HepG2 (cell line): ENCODE data around the gene ARHGEF9. TPM values are rescaled to one million over a fixed set of nuclear protein-coding genes. Genes with fewer than 3 reads are reported as not detected.

ENCODE experiments used
- ATAC-seq: fragments of 200-7000 bp; cut with Tn5 transposase; 3 replicates; pipeline ENCODE4 v1.9.1; 2020; ENCODE audit warnings: mild to moderate bottlenecking, moderate library complexity
- BruUV-seq: library from RNA; stranded (reverse); fragments of 400-500 nt; replicated peaks from 2 replicates; lab custom pipeline; 2021; lab: Mats Ljungman, UMichigan
- CTCF ChIA-PET: fragments of 300-600 bp; formaldehyde crosslinking; extraction: SDS; loops from one replicate; lab custom pipeline; 2021; ENCODE audit warnings: low total read pairs, inconsistent platforms, low intra/inter-chr PET ratio; lab: Yijun Ruan, JAX
- POLR2A ChIA-PET: fragments of 350-600 bp; sonication (Branson Sonifier 250); formaldehyde crosslinking; loops from one replicate; lab custom pipeline; 2020; ENCODE audit warnings: antibody characterized with exemption, inconsistent platforms; lab: Yijun Ruan, JAX
- DNase-seq: peaks from one replicate; pipeline ENCODE4 v3.0.0-alpha.2; 2015; ENCODE audit warnings: low spot score
- FAIRE-seq: peaks from 3 replicates; lab custom pipeline; 2011; peaks lifted over from hg19 to GRCh38; lab: Jason Lieb, UNC
- H2AFZ ChIP-seq: one replicate; pipeline ENCODE4 v1.6.1; 2011; ENCODE audit warnings: low read length, inconsistent platforms
- H3K27ac ChIP-seq: fragments of 300-600 bp; 3 replicates; pipeline ENCODE4 v1.8.0; 2011; ENCODE audit warnings: mixed run types, mild to moderate bottlenecking, mixed read lengths, low read length, inconsistent platforms; ENCODE audit not compliant: insufficient read depth; ENCODE audit errors: extremely low read length
- H3K27me3 ChIP-seq, 2 experiments: fragments of 200-600 bp in 1 of 2; 2 replicates in 1 of 2; 3 replicates in 1 of 2; pipeline versions ENCODE4 v1.6.0 to v1.8.0; 2011; ENCODE audit warnings: low read length in 2 of 2, mild to moderate bottlenecking in 2 of 2, moderate library complexity in 2 of 2, inconsistent platforms in 1 of 2; ENCODE audit not compliant: insufficient read depth in 2 of 2, control insufficient read depth in 1 of 2
- H3K36me3 ChIP-seq, 2 experiments: fragments of 200-600 bp in 1 of 2; replicated peaks in 1 of 2; 2 replicates in 1 of 2; 3 replicates in 1 of 2; pipeline versions ENCODE4 v1.5.1 to v1.8.0; 2011; ENCODE audit warnings: low read length in 2 of 2, inconsistent platforms in 1 of 2; ENCODE audit not compliant: insufficient read depth in 2 of 2, control insufficient read depth in 1 of 2
- H3K4me1 ChIP-seq: 2 replicates; pipeline ENCODE4 v1.5.1; 2012; ENCODE audit warnings: low read length, inconsistent platforms; ENCODE audit not compliant: insufficient read depth
- H3K4me2 ChIP-seq: 2 replicates; pipeline ENCODE4 v1.6.0; 2011; ENCODE audit warnings: low read depth, low read length, inconsistent platforms
- H3K4me3 ChIP-seq, 3 experiments: fragments of 200-600 bp in 1 of 3; sonication (generic), shearing (Covaris generic) in 1 of 3; replicated peaks in 1 of 3; 2 replicates each; pipeline ENCODE4 v1.5.1; 2011 to 2016; ENCODE audit warnings: low read length in 3 of 3, inconsistent platforms in 2 of 3, low read depth in 2 of 3, mild to moderate bottlenecking in 2 of 3, control low read depth in 1 of 3, mixed read lengths in 1 of 3; ENCODE audit not compliant: insufficient read depth in 1 of 3
- H3K79me2 ChIP-seq: one replicate; pipeline ENCODE4 v1.6.1; 2011; ENCODE audit warnings: low read length, inconsistent platforms; ENCODE audit not compliant: insufficient read depth
- H3K9ac ChIP-seq: 2 replicates; pipeline ENCODE4 v1.6.0; 2011; ENCODE audit warnings: mild to moderate bottlenecking, low read depth, low read length, inconsistent platforms; ENCODE audit not compliant: insufficient read depth
- H3K9me3 ChIP-seq: 2 replicates; pipeline ENCODE4 v1.5.1; 2012; ENCODE audit warnings: mild to moderate bottlenecking, low read length
- H4K20me1 ChIP-seq: 2 replicates; pipeline ENCODE4 v1.6.0; 2011; ENCODE audit warnings: inconsistent platforms, mild to moderate bottlenecking, low read length, moderate library complexity; ENCODE audit not compliant: insufficient read depth
- EED ChIP-seq: sonication (generic); formaldehyde crosslinking; IDR thresholded peaks from 2 replicates; pipeline ENCODE4 v1.5.0; 2020; ENCODE audit warnings: mild to moderate bottlenecking, missing genetic modification reagents
- ELF4 ChIP-seq: sonication (generic); formaldehyde crosslinking; IDR thresholded peaks from 2 replicates; pipeline ENCODE4 v1.5.0; 2020; ENCODE audit warnings: missing genetic modification reagents, mild to moderate bottlenecking, moderate library complexity, borderline replicate concordance
- HOXA5 ChIP-seq: sonication (generic); formaldehyde crosslinking; IDR thresholded peaks from 2 replicates; pipeline ENCODE4 v1.4.0; 2020; ENCODE audit warnings: missing genetic modification reagents
- PHB2 ChIP-seq: fragments of 450-650 bp; IDR thresholded peaks from 2 replicates; pipeline ENCODE4 v1.6.1; 2018; ENCODE audit not compliant: partially characterized antibody
- SRSF1 ChIP-seq: fragments of 200-400 bp; formaldehyde crosslinking; optimal IDR thresholded peaks from 2 replicates; pipeline ENCODE3; 2017; ENCODE audit warnings: mild to moderate bottlenecking, low read depth, low read length, moderate library complexity
- XBP1 ChIP-seq: sonication (generic); formaldehyde crosslinking; IDR thresholded peaks from 2 replicates; pipeline ENCODE4 v1.5.0; 2020; ENCODE audit warnings: missing genetic modification reagents
- ZNF337 ChIP-seq: sonication (generic); formaldehyde crosslinking; IDR thresholded peaks from 2 replicates; pipeline ENCODE4 v1.5.1; 2020; ENCODE audit warnings: missing genetic modification reagents, low read depth, mild to moderate bottlenecking, borderline replicate concordance
- WGBS: methylation state at CpG from one replicate; pipeline ENCODE4 v1.1.6; 2017; ENCODE audit warnings: low lambda C conversion rate; 5-methylcytosine and 5-hydroxymethylcytosine counted together
- in situ Hi-C: cut with HindIII; loops from 2 replicates; pipeline ENCODE4 v1.10.0; 2017; ENCODE audit warnings: low pct_unique_long_range_greater_than_20kb; ENCODE audit not compliant: extremely low pct_ligation_motif_present
- intact Hi-C: fragments of 100-400 bp; cut with micrococcal nuclease; formaldehyde crosslinking; loops from one replicate; pipeline ENCODE4 v1.10.0; 2022; ENCODE audit not compliant: unreplicated experiment
- polyA plus RNA-seq, 8 experiments: library from polyadenylated mRNA; depleted of rRNA in 3 of 8; stranded (reverse) in 7 of 8; unstranded in 1 of 8; fragments of >200 nt; fragmentation: Illumina TruSeq in 4 of 8; extraction: Trizol in 4 of 8; gene quantifications; 2 replicates each; pipeline versions ENCODE4 v1.2.1 to v1.2.3, GENCODE V29; 2011 to 2016; ENCODE audit warnings: low read depth in 4 of 8, missing spikeins in 1 of 8, mixed read lengths in 1 of 8; ENCODE audit not compliant: insufficient read depth in 1 of 8
- total RNA-seq, 5 experiments: library from RNA; depleted of rRNA; stranded (reverse); fragments of >200 nt; fragmentation: Illumina TruSeq; extraction: Trizol; gene quantifications; 2 replicates each; pipeline ENCODE4 v1.2.3, GENCODE V29; 2016; ENCODE audit warnings: low read depth in 1 of 5
- TF ChIP-seq, protein P1 (sequence below): sonication (generic); formaldehyde crosslinking; IDR thresholded peaks from 2 replicates; pipeline ENCODE4 v1.4.0; 2020; ENCODE audit warnings: missing genetic modification reagents, mild to moderate bottlenecking, borderline replicate concordance
- TF ChIP-seq, protein P2 (sequence below): sonication (generic); formaldehyde crosslinking; IDR thresholded peaks from 2 replicates; pipeline ENCODE4 v1.4.0; 2020; ENCODE audit warnings: missing genetic modification reagents
- TF ChIP-seq, protein P3 (sequence below): sonication (generic); formaldehyde crosslinking; IDR thresholded peaks from 2 replicates; pipeline ENCODE4 v1.4.0; 2020; ENCODE audit warnings: missing genetic modification reagents, borderline replicate concordance
- TF ChIP-seq, protein P4 (sequence below): sonication (generic); formaldehyde crosslinking; IDR thresholded peaks from 2 replicates; pipeline ENCODE4 v1.4.0; 2020; ENCODE audit warnings: mild to moderate bottlenecking, missing genetic modification reagents

ARHGEF9 gene
- total and polyA plus RNA-seq, 2 of the 13 experiments (the other 11 are each of a cell fraction or from before 2014, with no cell fraction given): 0.91 to 1.8 TPM

DNA sequence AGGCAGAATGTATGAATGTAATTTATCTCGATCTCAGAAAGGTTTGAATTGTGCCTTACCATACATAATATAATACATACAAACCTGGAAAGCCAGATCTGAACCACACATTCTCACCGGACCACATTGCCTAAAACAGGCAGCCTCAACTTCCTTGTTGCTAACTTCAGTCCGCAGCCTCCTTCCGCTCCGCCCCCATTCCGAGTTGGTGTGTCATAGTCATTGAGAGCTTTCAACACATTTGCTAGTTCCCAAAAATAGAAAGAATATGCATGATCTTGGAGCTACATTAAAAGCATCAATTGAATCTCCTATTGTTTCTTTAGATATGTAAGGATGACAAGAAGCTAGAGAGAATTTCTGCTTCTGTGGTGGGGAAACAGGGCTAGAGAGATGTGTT, 127.2 kb downstream of the ARHGEF9 start:
- Histone ChIP-seq H4K20me1 (no peaks in the 10 kb centered on the region), H3K27ac (no peak overlapping the region), H3K36me3 (no peaks in the 10 kb centered on the region), H3K9ac (no peak overlapping the region), H3K9me3 (no peaks in the 10 kb centered on the region), H3K79me2 (no peaks in the 10 kb centered on the region), H3K4me2 (no peak overlapping the region), H3K4me1 (no peaks in the 10 kb centered on the region), H3K4me3 (no peak overlapping the region), H3K27me3 (no peaks in the 10 kb centered on the region), H2AFZ (no peak overlapping the region)
- intact Hi-C loops (no loop called here), in situ Hi-C loops (no loop called here)
- DNase-seq (no peak), FAIRE-seq (no peak), ATAC-seq (no peak)
- no TSS peak for BruUV-seq
- 76% methylated on average over 5 of the region's 6 CpGs for WGBS
- ChIA-PET CTCF (no interaction called here), POLR2A (no interaction called here)
- TF ChIP-seq, protein P1, sequence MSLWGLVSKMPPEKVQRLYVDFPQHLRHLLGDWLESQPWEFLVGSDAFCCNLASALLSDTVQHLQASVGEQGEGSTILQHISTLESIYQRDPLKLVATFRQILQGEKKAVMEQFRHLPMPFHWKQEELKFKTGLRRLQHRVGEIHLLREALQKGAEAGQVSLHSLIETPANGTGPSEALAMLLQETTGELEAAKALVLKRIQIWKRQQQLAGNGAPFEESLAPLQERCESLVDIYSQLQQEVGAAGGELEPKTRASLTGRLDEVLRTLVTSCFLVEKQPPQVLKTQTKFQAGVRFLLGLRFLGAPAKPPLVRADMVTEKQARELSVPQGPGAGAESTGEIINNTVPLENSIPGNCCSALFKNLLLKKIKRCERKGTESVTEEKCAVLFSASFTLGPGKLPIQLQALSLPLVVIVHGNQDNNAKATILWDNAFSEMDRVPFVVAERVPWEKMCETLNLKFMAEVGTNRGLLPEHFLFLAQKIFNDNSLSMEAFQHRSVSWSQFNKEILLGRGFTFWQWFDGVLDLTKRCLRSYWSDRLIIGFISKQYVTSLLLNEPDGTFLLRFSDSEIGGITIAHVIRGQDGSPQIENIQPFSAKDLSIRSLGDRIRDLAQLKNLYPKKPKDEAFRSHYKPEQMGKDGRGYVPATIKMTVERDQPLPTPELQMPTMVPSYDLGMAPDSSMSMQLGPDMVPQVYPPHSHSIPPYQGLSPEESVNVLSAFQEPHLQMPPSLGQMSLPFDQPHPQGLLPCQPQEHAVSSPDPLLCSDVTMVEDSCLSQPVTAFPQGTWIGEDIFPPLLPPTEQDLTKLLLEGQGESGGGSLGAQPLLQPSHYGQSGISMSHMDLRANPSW (CRISPR knock-in tag): no peak
- TF ChIP-seq XBP1 (no peak), HOXA5 (CRISPR knock-in tag) (no peak), PHB2 (no peak), ZNF337 (no peak), SRSF1 (no peak), ELF4 (CRISPR knock-in tag) (no peak), EED (CRISPR knock-in tag) (no peak)
- TF ChIP-seq, protein P2, sequence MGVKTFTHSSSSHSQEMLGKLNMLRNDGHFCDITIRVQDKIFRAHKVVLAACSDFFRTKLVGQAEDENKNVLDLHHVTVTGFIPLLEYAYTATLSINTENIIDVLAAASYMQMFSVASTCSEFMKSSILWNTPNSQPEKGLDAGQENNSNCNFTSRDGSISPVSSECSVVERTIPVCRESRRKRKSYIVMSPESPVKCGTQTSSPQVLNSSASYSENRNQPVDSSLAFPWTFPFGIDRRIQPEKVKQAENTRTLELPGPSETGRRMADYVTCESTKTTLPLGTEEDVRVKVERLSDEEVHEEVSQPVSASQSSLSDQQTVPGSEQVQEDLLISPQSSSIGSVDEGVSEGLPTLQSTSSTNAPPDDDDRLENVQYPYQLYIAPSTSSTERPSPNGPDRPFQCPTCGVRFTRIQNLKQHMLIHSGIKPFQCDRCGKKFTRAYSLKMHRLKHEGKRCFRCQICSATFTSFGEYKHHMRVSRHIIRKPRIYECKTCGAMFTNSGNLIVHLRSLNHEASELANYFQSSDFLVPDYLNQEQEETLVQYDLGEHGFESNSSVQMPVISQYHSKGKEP (CRISPR knock-in tag): no peak
- TF ChIP-seq, protein P3, sequence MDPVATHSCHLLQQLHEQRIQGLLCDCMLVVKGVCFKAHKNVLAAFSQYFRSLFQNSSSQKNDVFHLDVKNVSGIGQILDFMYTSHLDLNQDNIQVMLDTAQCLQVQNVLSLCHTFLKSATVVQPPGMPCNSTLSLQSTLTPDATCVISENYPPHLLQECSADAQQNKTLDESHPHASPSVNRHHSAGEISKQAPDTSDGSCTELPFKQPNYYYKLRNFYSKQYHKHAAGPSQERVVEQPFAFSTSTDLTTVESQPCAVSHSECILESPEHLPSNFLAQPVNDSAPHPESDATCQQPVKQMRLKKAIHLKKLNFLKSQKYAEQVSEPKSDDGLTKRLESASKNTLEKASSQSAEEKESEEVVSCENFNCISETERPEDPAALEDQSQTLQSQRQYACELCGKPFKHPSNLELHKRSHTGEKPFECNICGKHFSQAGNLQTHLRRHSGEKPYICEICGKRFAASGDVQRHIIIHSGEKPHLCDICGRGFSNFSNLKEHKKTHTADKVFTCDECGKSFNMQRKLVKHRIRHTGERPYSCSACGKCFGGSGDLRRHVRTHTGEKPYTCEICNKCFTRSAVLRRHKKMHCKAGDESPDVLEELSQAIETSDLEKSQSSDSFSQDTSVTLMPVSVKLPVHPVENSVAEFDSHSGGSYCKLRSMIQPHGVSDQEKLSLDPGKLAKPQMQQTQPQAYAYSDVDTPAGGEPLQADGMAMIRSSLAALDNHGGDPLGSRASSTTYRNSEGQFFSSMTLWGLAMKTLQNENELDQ: no peak
- TF ChIP-seq, protein P4, sequence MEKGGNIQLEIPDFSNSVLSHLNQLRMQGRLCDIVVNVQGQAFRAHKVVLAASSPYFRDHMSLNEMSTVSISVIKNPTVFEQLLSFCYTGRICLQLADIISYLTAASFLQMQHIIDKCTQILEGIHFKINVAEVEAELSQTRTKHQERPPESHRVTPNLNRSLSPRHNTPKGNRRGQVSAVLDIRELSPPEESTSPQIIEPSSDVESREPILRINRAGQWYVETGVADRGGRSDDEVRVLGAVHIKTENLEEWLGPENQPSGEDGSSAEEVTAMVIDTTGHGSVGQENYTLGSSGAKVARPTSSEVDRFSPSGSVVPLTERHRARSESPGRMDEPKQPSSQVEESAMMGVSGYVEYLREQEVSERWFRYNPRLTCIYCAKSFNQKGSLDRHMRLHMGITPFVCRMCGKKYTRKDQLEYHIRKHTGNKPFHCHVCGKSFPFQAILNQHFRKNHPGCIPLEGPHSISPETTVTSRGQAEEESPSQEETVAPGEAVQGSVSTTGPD (CRISPR knock-in tag): no peak
